Measurements from ENCODE around the gene TMX1.

DNA sequence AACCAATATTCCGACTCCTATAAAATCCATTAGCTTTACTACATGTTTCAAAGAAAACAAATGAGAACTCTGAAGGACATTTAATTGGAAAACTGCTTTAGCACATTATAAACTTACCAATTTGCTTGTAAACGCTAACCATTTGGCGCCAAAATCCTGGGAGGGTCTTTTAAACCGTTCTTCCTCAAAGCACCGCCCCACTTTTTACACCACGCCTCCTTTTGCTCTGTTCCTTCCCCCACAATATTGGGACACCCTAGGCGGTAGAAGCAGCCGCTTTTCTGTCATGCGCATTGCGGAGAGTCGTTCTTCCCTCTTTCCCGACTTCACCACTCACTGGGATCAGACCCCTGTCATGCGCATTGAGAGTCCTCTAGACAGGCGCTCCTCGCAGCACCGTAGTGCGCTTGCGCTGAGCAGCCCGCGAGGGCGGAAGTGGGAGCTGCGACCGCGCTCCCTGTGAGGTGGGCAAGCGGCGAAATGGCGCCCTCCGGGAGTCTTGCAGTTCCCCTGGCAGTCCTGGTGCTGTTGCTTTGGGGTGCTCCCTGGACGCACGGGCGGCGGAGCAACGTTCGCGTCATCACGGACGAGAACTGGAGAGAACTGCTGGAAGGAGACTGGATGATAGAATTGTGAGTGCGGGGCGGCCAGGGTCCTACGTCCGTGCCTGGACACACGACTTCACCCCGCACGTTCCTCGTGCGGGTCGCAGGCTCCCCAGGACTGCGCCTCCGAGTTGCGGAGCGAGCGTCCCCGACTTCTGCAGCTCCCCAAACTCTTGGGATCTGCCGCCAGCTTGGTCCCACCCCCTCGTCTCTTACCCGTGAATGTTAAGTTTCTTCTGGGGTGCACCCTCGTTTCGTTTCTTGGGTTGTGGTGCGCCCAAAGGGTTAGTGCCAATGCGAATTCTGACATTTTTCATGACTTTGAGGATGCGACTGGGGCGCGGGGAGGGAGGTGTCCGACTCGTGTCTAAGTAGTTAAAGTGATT is at the start of gene TMX1:
- TF ChIP-seq, protein P1, sequence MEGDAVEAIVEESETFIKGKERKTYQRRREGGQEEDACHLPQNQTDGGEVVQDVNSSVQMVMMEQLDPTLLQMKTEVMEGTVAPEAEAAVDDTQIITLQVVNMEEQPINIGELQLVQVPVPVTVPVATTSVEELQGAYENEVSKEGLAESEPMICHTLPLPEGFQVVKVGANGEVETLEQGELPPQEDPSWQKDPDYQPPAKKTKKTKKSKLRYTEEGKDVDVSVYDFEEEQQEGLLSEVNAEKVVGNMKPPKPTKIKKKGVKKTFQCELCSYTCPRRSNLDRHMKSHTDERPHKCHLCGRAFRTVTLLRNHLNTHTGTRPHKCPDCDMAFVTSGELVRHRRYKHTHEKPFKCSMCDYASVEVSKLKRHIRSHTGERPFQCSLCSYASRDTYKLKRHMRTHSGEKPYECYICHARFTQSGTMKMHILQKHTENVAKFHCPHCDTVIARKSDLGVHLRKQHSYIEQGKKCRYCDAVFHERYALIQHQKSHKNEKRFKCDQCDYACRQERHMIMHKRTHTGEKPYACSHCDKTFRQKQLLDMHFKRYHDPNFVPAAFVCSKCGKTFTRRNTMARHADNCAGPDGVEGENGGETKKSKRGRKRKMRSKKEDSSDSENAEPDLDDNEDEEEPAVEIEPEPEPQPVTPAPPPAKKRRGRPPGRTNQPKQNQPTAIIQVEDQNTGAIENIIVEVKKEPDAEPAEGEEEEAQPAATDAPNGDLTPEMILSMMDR (IDR thresholded peaks at IDR 0.05) = no peak
- TF ChIP-seq POLR2A (IDR thresholded peaks at IDR 0.05) = no peak
